ENCODE measurements around the gene CRHR1. TPM values are rescaled to one million over a fixed set of nuclear protein-coding genes. Genes with fewer than 3 reads are reported as not detected.

Gene CRHR1
- total and polyA plus RNA-seq, 2 of the 4 experiments (the other 2 are of a cell fraction): not detected

DNA sequence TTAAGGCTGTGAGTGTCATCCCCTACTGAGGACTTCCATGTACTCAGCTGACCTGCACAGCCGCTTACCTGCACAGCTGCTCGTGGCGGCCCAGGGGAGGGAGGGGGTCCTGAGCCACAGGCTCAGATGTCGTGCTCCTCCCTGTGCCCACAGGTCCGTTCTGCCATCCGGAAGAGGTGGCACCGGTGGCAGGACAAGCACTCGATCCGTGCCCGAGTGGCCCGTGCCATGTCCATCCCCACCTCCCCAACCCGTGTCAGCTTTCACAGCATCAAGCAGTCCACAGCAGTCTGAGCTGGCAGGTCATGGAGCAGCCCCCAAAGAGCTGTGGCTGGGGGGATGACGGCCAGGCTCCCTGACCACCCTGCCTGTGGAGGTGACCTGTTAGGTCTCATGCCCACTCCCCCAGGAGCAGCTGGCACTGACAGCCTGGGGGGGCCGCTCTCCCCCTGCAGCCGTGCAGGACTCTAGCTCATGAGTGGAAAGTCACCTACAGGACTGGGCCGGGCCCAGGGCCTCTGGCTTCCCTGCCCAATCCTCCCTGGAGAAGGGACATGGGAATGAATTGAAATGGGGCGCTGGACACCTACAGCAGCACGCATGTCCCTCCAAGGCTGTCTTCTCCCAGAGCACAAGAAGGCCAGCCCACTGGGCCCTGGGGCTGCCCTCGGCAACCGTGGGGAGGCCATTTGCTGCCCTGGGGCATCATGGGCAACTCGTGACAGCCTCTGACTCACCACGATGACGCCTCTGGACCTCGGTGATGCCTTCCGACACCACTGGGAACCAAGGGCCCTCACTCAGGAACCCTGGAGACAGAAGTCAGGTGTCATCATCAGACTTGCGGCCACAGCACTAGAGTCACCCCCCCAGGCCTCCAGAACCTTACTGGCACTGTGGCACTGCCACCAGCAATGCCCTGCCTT is 50.6 kb downstream of the CRHR1 start:
- no peaks in the 10 kb centered on the region for H3K9me1 ChIP-seq (ENCODE audit: insufficient read depth, low read length)
- peaks cover 15% of the 10 kb centered on the region; the same call in 1 of the 2 replicates for H3K27me3 ChIP-seq (ENCODE audit: control insufficient read depth, insufficient read depth, low read length)
- no peak overlapping the region for H2BK5ac ChIP-seq (ENCODE audit: low read depth, low read length, poor library complexity, severe bottlenecking)
- no peak overlapping the region for H3K23ac ChIP-seq (ENCODE audit: low read depth, low read length)
- ATAC-seq (ENCODE audit: low read depth) (no peak), DNase-seq (no peak)
- WGBS, 2 experiments (ENCODE audit: extremely low coverage in 2 of 2, insufficient read length in 1 of 2): 72% methylated on average over 11 of the region's 26 CpGs; no CpG with 5 or more reads in 1 of the 2 experiments
- ChIA-PET POLR2A (ENCODE audit: unreplicated experiment) (no interaction called here), CTCF (no interaction called here)
- no TSS peak for BruUV-seq (replicated peaks)
- H3K9me3 ChIP-seq (ENCODE audit: control insufficient read depth, insufficient read depth, low read length): no peaks in the 10 kb centered on the region
- no peak overlapping the region for H2AFZ ChIP-seq (replicated peaks; ENCODE audit: low read length, poor library complexity)
- intact Hi-C loops (cut with micrococcal nuclease) (loop anchor here (10.0 kb wide), 1 partner anchor 620 kb away; no protein-coding TSS in a partner anchor), in situ Hi-C loops (cut with MboI; ENCODE audit: low sequenced_read_pairs) (loop anchor here (5.0 to 25.0 kb wide), 2 partner anchors 192 to 422 kb away; no protein-coding TSS in a partner anchor), dilution Hi-C loops (cut with HindIII; ENCODE audit: low sequenced_read_pairs, unreplicated experiment) (no loop called here)
- H4K20me1 ChIP-seq (ENCODE audit: insufficient read depth, low read length): no peaks in the 10 kb centered on the region
- H2AK9ac ChIP-seq (replicated peaks; ENCODE audit: low read depth, low read length, poor library complexity): no peak overlapping the region
- H2BK120ac ChIP-seq (ENCODE audit: low read depth, low read length): no peak overlapping the region
- no peak overlapping the region for H3K4ac ChIP-seq (ENCODE audit: low read depth, low read length)
- H3K14ac ChIP-seq (replicated peaks; ENCODE audit: low read depth, low read length): no peak overlapping the region
- H3K9ac ChIP-seq (ENCODE audit: low read depth, low read length): no peak overlapping the region
- H3K4me3 ChIP-seq (ENCODE audit: insufficient read depth, low read depth, low read length): no peak overlapping the region
- no peak overlapping the region for H4K8ac ChIP-seq (ENCODE audit: low read depth in 2 of 2, low read length in 2 of 2)
- no peak overlapping the region for H2BK15ac ChIP-seq (ENCODE audit: low read depth, low read length)
- H3K56ac ChIP-seq (ENCODE audit: extremely low read depth, insufficient read depth, low read length): no peak overlapping the region
- H3K36me3 ChIP-seq (ENCODE audit: control insufficient read depth, insufficient read depth, low read length): no peaks in the 10 kb centered on the region
- H2AK5ac ChIP-seq (ENCODE audit: low read depth, low read length): no peak overlapping the region
- no peak overlapping the region for H3K18ac ChIP-seq (ENCODE audit: low read depth, low read length)
- no peak overlapping the region for H3K4me2 ChIP-seq (ENCODE audit: low read depth, low read length)
- no peaks in the 10 kb centered on the region for H3K79me1 ChIP-seq (ENCODE audit: low read depth in 1 of 2, low read length in 2 of 2)
- TF ChIP-seq, protein P1, sequence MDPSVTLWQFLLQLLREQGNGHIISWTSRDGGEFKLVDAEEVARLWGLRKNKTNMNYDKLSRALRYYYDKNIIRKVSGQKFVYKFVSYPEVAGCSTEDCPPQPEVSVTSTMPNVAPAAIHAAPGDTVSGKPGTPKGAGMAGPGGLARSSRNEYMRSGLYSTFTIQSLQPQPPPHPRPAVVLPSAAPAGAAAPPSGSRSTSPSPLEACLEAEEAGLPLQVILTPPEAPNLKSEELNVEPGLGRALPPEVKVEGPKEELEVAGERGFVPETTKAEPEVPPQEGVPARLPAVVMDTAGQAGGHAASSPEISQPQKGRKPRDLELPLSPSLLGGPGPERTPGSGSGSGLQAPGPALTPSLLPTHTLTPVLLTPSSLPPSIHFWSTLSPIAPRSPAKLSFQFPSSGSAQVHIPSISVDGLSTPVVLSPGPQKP (IDR thresholded peaks at IDR 0.05; ENCODE audit: borderline replicate concordance, low read depth, low read length): no peak
- TF ChIP-seq MAFK (IDR thresholded peaks at IDR 0.05; ENCODE audit: low read depth, low read length): no peak
- TF ChIP-seq SMC3 (IDR thresholded peaks at IDR 0.05; ENCODE audit: low read depth, low read length): no peak
- TF ChIP-seq RFX5 (IDR thresholded peaks at IDR 0.05; ENCODE audit: low read depth, low read length): no peak
- no peak for TF ChIP-seq CHD1 (IDR thresholded peaks at IDR 0.05; ENCODE audit: low read depth, low read length)
- TF ChIP-seq, protein P2, sequence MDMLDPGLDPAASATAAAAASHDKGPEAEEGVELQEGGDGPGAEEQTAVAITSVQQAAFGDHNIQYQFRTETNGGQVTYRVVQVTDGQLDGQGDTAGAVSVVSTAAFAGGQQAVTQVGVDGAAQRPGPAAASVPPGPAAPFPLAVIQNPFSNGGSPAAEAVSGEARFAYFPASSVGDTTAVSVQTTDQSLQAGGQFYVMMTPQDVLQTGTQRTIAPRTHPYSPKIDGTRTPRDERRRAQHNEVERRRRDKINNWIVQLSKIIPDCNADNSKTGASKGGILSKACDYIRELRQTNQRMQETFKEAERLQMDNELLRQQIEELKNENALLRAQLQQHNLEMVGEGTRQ (IDR thresholded peaks at IDR 0.05; ENCODE audit: low read depth, low read length): no peak
- no peak for TF ChIP-seq BHLHE40 (IDR thresholded peaks at IDR 0.05; ENCODE audit: low read depth, low read length)
- TF ChIP-seq CEBPB (IDR thresholded peaks at IDR 0.05; ENCODE audit: low read depth, low read length): no peak
- no peak for TF ChIP-seq MXI1 (IDR thresholded peaks at IDR 0.05; ENCODE audit: borderline replicate concordance, low read depth, low read length)
- TF ChIP-seq, protein P3, sequence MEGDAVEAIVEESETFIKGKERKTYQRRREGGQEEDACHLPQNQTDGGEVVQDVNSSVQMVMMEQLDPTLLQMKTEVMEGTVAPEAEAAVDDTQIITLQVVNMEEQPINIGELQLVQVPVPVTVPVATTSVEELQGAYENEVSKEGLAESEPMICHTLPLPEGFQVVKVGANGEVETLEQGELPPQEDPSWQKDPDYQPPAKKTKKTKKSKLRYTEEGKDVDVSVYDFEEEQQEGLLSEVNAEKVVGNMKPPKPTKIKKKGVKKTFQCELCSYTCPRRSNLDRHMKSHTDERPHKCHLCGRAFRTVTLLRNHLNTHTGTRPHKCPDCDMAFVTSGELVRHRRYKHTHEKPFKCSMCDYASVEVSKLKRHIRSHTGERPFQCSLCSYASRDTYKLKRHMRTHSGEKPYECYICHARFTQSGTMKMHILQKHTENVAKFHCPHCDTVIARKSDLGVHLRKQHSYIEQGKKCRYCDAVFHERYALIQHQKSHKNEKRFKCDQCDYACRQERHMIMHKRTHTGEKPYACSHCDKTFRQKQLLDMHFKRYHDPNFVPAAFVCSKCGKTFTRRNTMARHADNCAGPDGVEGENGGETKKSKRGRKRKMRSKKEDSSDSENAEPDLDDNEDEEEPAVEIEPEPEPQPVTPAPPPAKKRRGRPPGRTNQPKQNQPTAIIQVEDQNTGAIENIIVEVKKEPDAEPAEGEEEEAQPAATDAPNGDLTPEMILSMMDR (conservative IDR thresholded peaks at IDR 0.05; ENCODE audit: low read depth, low read length): no peak
- TF ChIP-seq RCOR1 (IDR thresholded peaks at IDR 0.05; ENCODE audit: insufficient replicate concordance, low read length): no peak
- TF ChIP-seq FOS (IDR thresholded peaks at IDR 0.05; ENCODE audit: low read depth, low read length): no peak
- TF ChIP-seq MAZ (IDR thresholded peaks at IDR 0.05; ENCODE audit: borderline replicate concordance, low read depth, low read length): no peak
- H3K4me1 ChIP-seq (ENCODE audit: control insufficient read depth, insufficient read depth, low read length): no peaks in the 10 kb centered on the region
- H4K5ac ChIP-seq (ENCODE audit: low read depth, low read length): no peak overlapping the region
- no peak overlapping the region for H4K91ac ChIP-seq (ENCODE audit: insufficient read depth, low read depth, low read length)
- no peak overlapping the region for H2BK20ac ChIP-seq (ENCODE audit: low read depth, low read length)
- no peak overlapping the region for H3K27ac ChIP-seq (ENCODE audit: insufficient read depth, low read length)
